Measurements from ENCODE around the gene ARHGEF19.

DNA sequence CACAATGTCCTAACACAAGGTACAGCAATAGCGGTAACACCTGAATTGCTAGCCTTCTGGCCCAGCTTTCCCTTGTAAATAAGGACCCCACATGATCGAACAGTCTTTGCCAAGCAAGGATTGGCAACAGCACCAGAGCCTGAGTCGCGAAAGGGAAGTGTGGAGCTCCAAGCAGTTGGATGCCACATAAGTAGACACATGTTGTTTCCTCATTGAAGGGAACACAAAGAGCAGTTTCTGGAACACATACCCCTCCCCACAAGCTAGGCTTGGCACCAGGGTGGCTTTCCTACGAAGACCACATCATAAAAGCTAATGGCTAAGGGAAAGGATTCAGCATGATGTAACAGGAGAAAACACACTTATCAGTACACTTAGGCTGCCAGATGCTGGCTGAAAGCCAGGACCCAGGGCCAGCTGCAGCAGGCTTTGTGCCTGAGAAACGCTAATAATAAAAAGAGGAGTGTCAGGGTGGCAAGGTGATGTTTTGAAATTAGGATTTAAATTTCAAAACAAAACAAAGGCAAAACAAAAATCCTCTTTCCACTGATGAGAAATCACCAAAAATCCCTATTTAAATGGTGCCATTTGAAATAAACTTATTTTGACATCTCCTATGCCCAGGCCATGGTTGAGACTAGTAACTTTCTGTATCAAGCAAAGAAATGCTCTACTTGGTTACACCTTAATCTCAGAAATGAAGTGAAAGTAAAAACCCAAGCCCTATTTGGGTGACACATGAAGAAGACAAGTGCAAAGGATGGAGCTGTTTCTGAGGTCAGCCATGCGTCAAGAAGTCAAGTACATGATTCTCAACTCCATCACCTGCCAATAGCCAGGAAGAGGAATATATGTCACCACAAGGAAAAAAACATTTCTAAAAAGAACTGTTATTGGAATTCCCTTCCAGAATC is 36.4 kb upstream of the ARHGEF19 start:
- peak; percentile 98 for TF ChIP-seq ZNF70 (CRISPR knock-in tag; IDR thresholded peaks at IDR 0.05)
- no peak for TF ChIP-seq ARNTL (CRISPR knock-in tag; IDR thresholded peaks at IDR 0.05; ENCODE audit: borderline replicate concordance, low read depth)
- TF ChIP-seq RARB (CRISPR knock-in tag; IDR thresholded peaks at IDR 0.05) = no peak
- TF ChIP-seq, protein P1, sequence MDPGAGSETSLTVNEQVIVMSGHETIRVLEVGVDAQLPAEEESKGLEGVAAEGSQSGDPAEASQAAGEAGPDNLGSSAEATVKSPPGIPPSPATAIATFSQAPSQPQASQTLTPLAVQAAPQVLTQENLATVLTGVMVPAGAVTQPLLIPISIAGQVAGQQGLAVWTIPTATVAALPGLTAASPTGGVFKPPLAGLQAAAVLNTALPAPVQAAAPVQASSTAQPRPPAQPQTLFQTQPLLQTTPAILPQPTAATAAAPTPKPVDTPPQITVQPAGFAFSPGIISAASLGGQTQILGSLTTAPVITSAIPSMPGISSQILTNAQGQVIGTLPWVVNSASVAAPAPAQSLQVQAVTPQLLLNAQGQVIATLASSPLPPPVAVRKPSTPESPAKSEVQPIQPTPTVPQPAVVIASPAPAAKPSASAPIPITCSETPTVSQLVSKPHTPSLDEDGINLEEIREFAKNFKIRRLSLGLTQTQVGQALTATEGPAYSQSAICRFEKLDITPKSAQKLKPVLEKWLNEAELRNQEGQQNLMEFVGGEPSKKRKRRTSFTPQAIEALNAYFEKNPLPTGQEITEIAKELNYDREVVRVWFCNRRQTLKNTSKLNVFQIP (CRISPR knock-in tag; IDR thresholded peaks at IDR 0.05; ENCODE audit: borderline replicate concordance, low read depth) = no peak
- TF ChIP-seq PPARA (CRISPR knock-in tag; IDR thresholded peaks at IDR 0.05; ENCODE audit: borderline replicate concordance) = no peak
- TF ChIP-seq, protein P2, sequence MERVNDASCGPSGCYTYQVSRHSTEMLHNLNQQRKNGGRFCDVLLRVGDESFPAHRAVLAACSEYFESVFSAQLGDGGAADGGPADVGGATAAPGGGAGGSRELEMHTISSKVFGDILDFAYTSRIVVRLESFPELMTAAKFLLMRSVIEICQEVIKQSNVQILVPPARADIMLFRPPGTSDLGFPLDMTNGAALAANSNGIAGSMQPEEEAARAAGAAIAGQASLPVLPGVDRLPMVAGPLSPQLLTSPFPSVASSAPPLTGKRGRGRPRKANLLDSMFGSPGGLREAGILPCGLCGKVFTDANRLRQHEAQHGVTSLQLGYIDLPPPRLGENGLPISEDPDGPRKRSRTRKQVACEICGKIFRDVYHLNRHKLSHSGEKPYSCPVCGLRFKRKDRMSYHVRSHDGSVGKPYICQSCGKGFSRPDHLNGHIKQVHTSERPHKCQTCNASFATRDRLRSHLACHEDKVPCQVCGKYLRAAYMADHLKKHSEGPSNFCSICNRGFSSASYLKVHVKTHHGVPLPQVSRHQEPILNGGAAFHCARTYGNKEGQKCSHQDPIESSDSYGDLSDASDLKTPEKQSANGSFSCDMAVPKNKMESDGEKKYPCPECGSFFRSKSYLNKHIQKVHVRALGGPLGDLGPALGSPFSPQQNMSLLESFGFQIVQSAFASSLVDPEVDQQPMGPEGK (CRISPR knock-in tag; IDR thresholded peaks at IDR 0.05; ENCODE audit: borderline replicate concordance) = no peak
- TF ChIP-seq ZNF565 (CRISPR knock-in tag; conservative IDR thresholded peaks at IDR 0.05; ENCODE audit: low read depth) = no peak
- TF ChIP-seq, protein P3, sequence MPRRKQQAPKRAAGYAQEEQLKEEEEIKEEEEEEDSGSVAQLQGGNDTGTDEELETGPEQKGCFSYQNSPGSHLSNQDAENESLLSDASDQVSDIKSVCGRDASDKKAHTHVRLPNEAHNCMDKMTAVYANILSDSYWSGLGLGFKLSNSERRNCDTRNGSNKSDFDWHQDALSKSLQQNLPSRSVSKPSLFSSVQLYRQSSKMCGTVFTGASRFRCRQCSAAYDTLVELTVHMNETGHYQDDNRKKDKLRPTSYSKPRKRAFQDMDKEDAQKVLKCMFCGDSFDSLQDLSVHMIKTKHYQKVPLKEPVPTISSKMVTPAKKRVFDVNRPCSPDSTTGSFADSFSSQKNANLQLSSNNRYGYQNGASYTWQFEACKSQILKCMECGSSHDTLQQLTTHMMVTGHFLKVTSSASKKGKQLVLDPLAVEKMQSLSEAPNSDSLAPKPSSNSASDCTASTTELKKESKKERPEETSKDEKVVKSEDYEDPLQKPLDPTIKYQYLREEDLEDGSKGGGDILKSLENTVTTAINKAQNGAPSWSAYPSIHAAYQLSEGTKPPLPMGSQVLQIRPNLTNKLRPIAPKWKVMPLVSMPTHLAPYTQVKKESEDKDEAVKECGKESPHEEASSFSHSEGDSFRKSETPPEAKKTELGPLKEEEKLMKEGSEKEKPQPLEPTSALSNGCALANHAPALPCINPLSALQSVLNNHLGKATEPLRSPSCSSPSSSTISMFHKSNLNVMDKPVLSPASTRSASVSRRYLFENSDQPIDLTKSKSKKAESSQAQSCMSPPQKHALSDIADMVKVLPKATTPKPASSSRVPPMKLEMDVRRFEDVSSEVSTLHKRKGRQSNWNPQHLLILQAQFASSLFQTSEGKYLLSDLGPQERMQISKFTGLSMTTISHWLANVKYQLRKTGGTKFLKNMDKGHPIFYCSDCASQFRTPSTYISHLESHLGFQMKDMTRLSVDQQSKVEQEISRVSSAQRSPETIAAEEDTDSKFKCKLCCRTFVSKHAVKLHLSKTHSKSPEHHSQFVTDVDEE (CRISPR knock-in tag; IDR thresholded peaks at IDR 0.05) = 0 out of 2 replicates have a peak, but pooled peaks have one; percentile 37
- no peak for TF ChIP-seq SNAI2 (CRISPR knock-in tag; IDR thresholded peaks at IDR 0.05)
